H9 (cell line): ENCODE measurements around the gene RNF8. TPM values are rescaled to one million over a fixed set of nuclear protein-coding genes. Genes with fewer than 3 reads are reported as not detected.
A peak's percentile ranks its signal among the peaks of the same experiment; 100 is the strongest.

Experiments used
- DNase-seq: peaks from one replicate; pipeline ENCODE4 v3.0.0-alpha.2; 2017
- H2AFZ ChIP-seq: one replicate; pipeline ENCODE4 v1.6.1; 2013; ENCODE audit warnings: mild to moderate bottlenecking, low read length, control low read depth, moderate library complexity
- H2AK5ac ChIP-seq: 2 replicates; pipeline ENCODE4 v1.6.1; 2013; ENCODE audit warnings: low read length, control low read depth, mixed read lengths; ENCODE audit not compliant: insufficient read length
- H2BK120ac ChIP-seq: one replicate; pipeline ENCODE4 v1.6.1; 2013; ENCODE audit warnings: low read depth, mild to moderate bottlenecking, low read length, control low read depth, inconsistent platforms; ENCODE audit not compliant: poor library complexity, severe bottlenecking
- H2BK12ac ChIP-seq: 2 replicates; pipeline ENCODE4 v1.6.1; 2013; ENCODE audit warnings: low read length, control low read depth, mixed read lengths, low read depth; ENCODE audit not compliant: insufficient read length
- H2BK15ac ChIP-seq: 2 replicates; pipeline ENCODE4 v1.6.1; 2013; ENCODE audit warnings: low read depth, low read length, control low read depth
- H2BK20ac ChIP-seq: one replicate; pipeline ENCODE4 v1.6.1; 2013; ENCODE audit warnings: low read depth, mild to moderate bottlenecking, low read length, control low read depth, inconsistent platforms; ENCODE audit not compliant: poor library complexity, severe bottlenecking
- H2BK5ac ChIP-seq: 2 replicates; pipeline ENCODE4 v1.6.1; 2013; ENCODE audit warnings: low read length, control low read depth, mixed read lengths; ENCODE audit not compliant: insufficient read length
- H3K14ac ChIP-seq: 2 replicates; pipeline ENCODE4 v1.6.1; 2013; ENCODE audit warnings: low read length, control low read depth; ENCODE audit not compliant: insufficient read depth
- H3K18ac ChIP-seq: 2 replicates; pipeline ENCODE4 v1.6.1; 2013; ENCODE audit warnings: low read depth, mild to moderate bottlenecking, mixed read lengths, low read length, control low read depth; ENCODE audit not compliant: insufficient read length
- H3K23ac ChIP-seq: 2 replicates; pipeline ENCODE4 v1.6.1; 2013; ENCODE audit warnings: low read length, control low read depth, mixed read lengths, low read depth; ENCODE audit not compliant: insufficient read length
- H3K23me2 ChIP-seq: 2 replicates; pipeline ENCODE4 v1.6.1; 2013; ENCODE audit warnings: low read depth, mild to moderate bottlenecking, mixed read lengths, low read length, control low read depth; ENCODE audit not compliant: insufficient read length, poor library complexity, severe bottlenecking
- H3K27ac ChIP-seq: 2 replicates; pipeline ENCODE4 v1.5.1; 2013; ENCODE audit warnings: low read length, control low read depth, mixed read lengths, low read depth; ENCODE audit not compliant: insufficient read length
- H3K27me3 ChIP-seq: 2 replicates; pipeline ENCODE4 v1.6.1; 2013; ENCODE audit warnings: low read length, control low read depth, inconsistent platforms; ENCODE audit not compliant: insufficient read depth
- H3K4ac ChIP-seq: 2 replicates; pipeline ENCODE4 v1.6.1; 2013; ENCODE audit warnings: low read depth, mild to moderate bottlenecking, control low read depth, inconsistent platforms, low read length, moderate library complexity
- H3K4me1 ChIP-seq: 2 replicates; pipeline ENCODE4 v1.6.1; 2013; ENCODE audit warnings: low read length, control low read depth, inconsistent platforms; ENCODE audit not compliant: insufficient read depth
- H3K4me2 ChIP-seq: 2 replicates; pipeline ENCODE4 v1.6.1; 2013; ENCODE audit warnings: low read length, control low read depth, mixed read lengths; ENCODE audit not compliant: insufficient read length, insufficient read depth
- H3K56ac ChIP-seq: 2 replicates; pipeline ENCODE4 v1.6.1; 2013; ENCODE audit warnings: low read depth, mild to moderate bottlenecking, mixed read lengths, low read length, control low read depth; ENCODE audit not compliant: insufficient read length
- H3K79me1 ChIP-seq: 2 replicates; pipeline ENCODE4 v1.6.1; 2013; ENCODE audit warnings: low read depth, mild to moderate bottlenecking, moderate library complexity, low read length, control low read depth, inconsistent platforms; ENCODE audit not compliant: insufficient read depth, poor library complexity, severe bottlenecking
- H3K79me2 ChIP-seq: 2 replicates; pipeline ENCODE4 v1.6.1; 2013; ENCODE audit warnings: low read length, control low read depth, inconsistent platforms; ENCODE audit not compliant: insufficient read depth
- H3K9ac ChIP-seq: 2 replicates; pipeline ENCODE4 v1.6.1; 2013; ENCODE audit warnings: low read length, control low read depth, mixed read lengths; ENCODE audit not compliant: insufficient read length; ENCODE audit errors: extremely low read depth
- H3K9me3 ChIP-seq: one replicate; pipeline ENCODE4 v1.6.1; 2013; ENCODE audit warnings: low read depth, low read length, inconsistent platforms; ENCODE audit not compliant: control insufficient read depth
- H3T11ph ChIP-seq: one replicate; pipeline ENCODE4 v1.6.1; 2013; ENCODE audit warnings: mild to moderate bottlenecking, low read length, control low read depth, inconsistent platforms
- H4K20me1 ChIP-seq: one replicate; pipeline ENCODE4 v1.6.1; 2013; ENCODE audit not compliant: control insufficient read depth, insufficient read length, insufficient read depth
- H4K5ac ChIP-seq: 2 replicates; pipeline ENCODE4 v1.6.1; 2013; ENCODE audit warnings: low read depth, mild to moderate bottlenecking, mixed read lengths, low read length, control low read depth; ENCODE audit not compliant: insufficient read length
- H4K8ac ChIP-seq: replicated peaks from 2 replicates; pipeline ENCODE4 v1.6.1; 2013; ENCODE audit warnings: low read length, control low read depth, mixed read lengths, low read depth; ENCODE audit not compliant: insufficient read length
- H4K91ac ChIP-seq: 2 replicates; pipeline ENCODE4 v1.6.1; 2013; ENCODE audit warnings: low read depth, mild to moderate bottlenecking, moderate library complexity, mixed read lengths, low read length, control low read depth; ENCODE audit not compliant: insufficient read length
- H3K27ac Mint-ChIP-seq, 3 experiments: 2 replicates in 2 of 3; 3 replicates in 1 of 3; pipeline ENCODE4 v1.8.0; 2020 to 2021; ENCODE audit warnings: mixed read lengths in 3 of 3, mild to moderate bottlenecking in 1 of 3, moderate library complexity in 1 of 3
- H3K27me3 Mint-ChIP-seq: 2 replicates; pipeline ENCODE4 v1.8.0; 2021; ENCODE audit warnings: low read depth, mild to moderate bottlenecking, moderate library complexity, mixed read lengths
- H3K36me3 Mint-ChIP-seq, 3 experiments: 2 replicates in 2 of 3; 3 replicates in 1 of 3; pipeline ENCODE4 v1.8.0; 2020 to 2021; ENCODE audit warnings: low read depth in 3 of 3, mixed read lengths in 3 of 3; ENCODE audit not compliant: insufficient read depth in 1 of 3
- H3K4me1 Mint-ChIP-seq, 2 experiments: 2 replicates each; pipeline ENCODE4 v1.8.0; 2020; ENCODE audit warnings: mixed read lengths in 2 of 2
- H3K4me3 Mint-ChIP-seq, 2 experiments: 2 replicates in 1 of 2; 3 replicates in 1 of 2; pipeline ENCODE4 v1.8.0; 2020 to 2021; ENCODE audit warnings: mild to moderate bottlenecking in 2 of 2, mixed read lengths in 2 of 2, moderate library complexity in 1 of 2
- H3K9me3 Mint-ChIP-seq, 2 experiments: 2 replicates in 1 of 2; 3 replicates in 1 of 2; pipeline ENCODE4 v1.8.0; 2020; ENCODE audit warnings: mild to moderate bottlenecking in 2 of 2, mixed read lengths in 2 of 2, moderate library complexity in 1 of 2
- WGBS: extraction: QIAGEN DNeasy Blood & Tissue Kit; methylation state at CpG from one replicate; pipeline ENCODE4 v1.1.7; 2013; ENCODE audit warnings: missing lambda C conversion rate, low lambda C conversion rate, mixed read lengths; ENCODE audit not compliant: insufficient read length; ENCODE audit errors: extremely low coverage; 5-methylcytosine and 5-hydroxymethylcytosine counted together
- total RNA-seq: library from RNA; stranded (reverse); gene quantifications from 2 replicates; pipeline ENCODE4 v1.2.1, GENCODE V29; 2021
- TF ChIP-seq, protein P1 (sequence below): fragments of 200-600 bp; sonication (generic); conservative IDR thresholded peaks from 3 replicates; pipeline ENCODE4 v1.8.0; 2021; ENCODE audit warnings: antibody characterized with exemption, mild to moderate bottlenecking

Gene RNF8
- total RNA-seq, 1 experiment from 2014 or later = 34.7 TPM

DNA sequence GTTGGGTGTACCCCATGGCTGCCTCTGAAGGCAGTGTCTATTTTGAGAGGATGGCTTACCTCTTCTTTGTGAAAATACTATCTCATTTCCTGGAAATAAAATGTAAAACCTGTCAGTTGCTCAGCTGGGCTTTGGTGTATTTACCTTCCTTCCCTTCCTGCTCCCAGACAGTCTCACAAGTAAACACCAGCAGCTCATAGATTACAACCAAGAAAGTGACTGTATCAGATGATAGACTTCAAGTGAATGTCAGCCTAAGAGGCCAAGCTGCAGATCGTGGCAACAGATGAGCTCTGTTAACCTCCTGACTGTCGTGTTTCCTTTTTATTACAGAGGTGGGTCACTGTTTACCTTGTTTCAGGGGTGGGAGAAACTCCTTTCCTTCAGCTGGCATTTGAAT lies 37.3 kb downstream of the RNF8 start:
- TF ChIP-seq, protein P1, sequence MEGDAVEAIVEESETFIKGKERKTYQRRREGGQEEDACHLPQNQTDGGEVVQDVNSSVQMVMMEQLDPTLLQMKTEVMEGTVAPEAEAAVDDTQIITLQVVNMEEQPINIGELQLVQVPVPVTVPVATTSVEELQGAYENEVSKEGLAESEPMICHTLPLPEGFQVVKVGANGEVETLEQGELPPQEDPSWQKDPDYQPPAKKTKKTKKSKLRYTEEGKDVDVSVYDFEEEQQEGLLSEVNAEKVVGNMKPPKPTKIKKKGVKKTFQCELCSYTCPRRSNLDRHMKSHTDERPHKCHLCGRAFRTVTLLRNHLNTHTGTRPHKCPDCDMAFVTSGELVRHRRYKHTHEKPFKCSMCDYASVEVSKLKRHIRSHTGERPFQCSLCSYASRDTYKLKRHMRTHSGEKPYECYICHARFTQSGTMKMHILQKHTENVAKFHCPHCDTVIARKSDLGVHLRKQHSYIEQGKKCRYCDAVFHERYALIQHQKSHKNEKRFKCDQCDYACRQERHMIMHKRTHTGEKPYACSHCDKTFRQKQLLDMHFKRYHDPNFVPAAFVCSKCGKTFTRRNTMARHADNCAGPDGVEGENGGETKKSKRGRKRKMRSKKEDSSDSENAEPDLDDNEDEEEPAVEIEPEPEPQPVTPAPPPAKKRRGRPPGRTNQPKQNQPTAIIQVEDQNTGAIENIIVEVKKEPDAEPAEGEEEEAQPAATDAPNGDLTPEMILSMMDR = no peak
- Histone ChIP-seq H4K91ac (no peak overlapping the region), H3K9ac (no peak overlapping the region), H2BK12ac (no peak overlapping the region), H2BK20ac (no peak overlapping the region), H3K4ac (no peak overlapping the region), H2AK5ac (no peak overlapping the region), H3K4me2 (no peak overlapping the region), H2AFZ (no peak overlapping the region), H2BK15ac (no peak overlapping the region), H3K14ac (no peak overlapping the region), H2BK120ac (no peak overlapping the region), H3K27ac (no peak overlapping the region), H4K8ac (no peak overlapping the region), H3K27me3 (no peaks in the 10 kb centered on the region), H3K18ac (no peak overlapping the region), H3K23ac (no peak overlapping the region), H3K79me1 (no peaks in the 10 kb centered on the region), H4K5ac (no peak overlapping the region), H3K79me2 (no peaks in the 10 kb centered on the region), H3T11ph (no peak overlapping the region), H3K56ac (no peak overlapping the region), H4K20me1 (no peaks in the 10 kb centered on the region), H3K9me3 (no peaks in the 10 kb centered on the region), H3K4me1 (no peaks in the 10 kb centered on the region), H2BK5ac (no peak overlapping the region), H3K23me2 (no peaks in the 10 kb centered on the region)
- no peak overlapping the region for H3K4me3 Mint-ChIP-seq
- no peaks in the 10 kb centered on the region for H3K9me3 Mint-ChIP-seq
- no CpG with 5 or more reads among the region's 2 CpGs for WGBS
- H3K4me1 Mint-ChIP-seq = no peaks in the 10 kb centered on the region
- H3K27me3 Mint-ChIP-seq = no peaks in the 10 kb centered on the region
- 0 out of 7 replicates have a peak overlapping the region, but pooled peaks of 1 of the 3 experiments have one; percentile 42 for H3K27ac Mint-ChIP-seq
- H3K36me3 Mint-ChIP-seq = peaks cover 0 to 22% (median 10%) of the 10 kb centered on the region in 3 experiments; a peak in 5 of 7 replicates
- DNase-seq = no peak
